Bronchial epithelial cell (primary cell): ENCODE measurements around the gene ASRGL1. TPM values are rescaled to one million over a fixed set of nuclear protein-coding genes. Genes with fewer than 3 reads are reported as not detected.
"Not testable (repeated sequence)": the region's sequence is repeated elsewhere in the genome, so short reads cannot be mapped to it uniquely, and the experiment has no call there.

ENCODE experiments used
- DNase-seq: peaks from one replicate; pipeline ENCODE4 v3.0.0-alpha.2; 2010; ENCODE audit warnings: low read depth
- FAIRE-seq: peaks from 2 replicates; lab custom pipeline; 2011; peaks lifted over from hg19 to GRCh38; lab: Jason Lieb, UNC
- H3K27me3 ChIP-seq: 2 replicates; pipeline ENCODE4 v1.5.1; 2011; ENCODE audit warnings: low read length; ENCODE audit not compliant: control insufficient read depth, insufficient read depth
- H3K36me3 ChIP-seq: 2 replicates; pipeline ENCODE4 v1.5.1; 2011; ENCODE audit warnings: low read length; ENCODE audit not compliant: control insufficient read depth, insufficient read depth
- H3K4me3 ChIP-seq: 2 replicates; pipeline ENCODE4 v1.5.1; 2011; ENCODE audit warnings: mild to moderate bottlenecking, low read depth, low read length, control low read depth
- total RNA-seq: library from RNA; depleted of rRNA; stranded (reverse); fragments of >200 nt; gene quantifications from 2 replicates; pipeline ENCODE4 v1.2.1, GENCODE V29; 2014
- TF ChIP-seq, protein P1 (sequence below): IDR thresholded peaks from 2 replicates; pipeline ENCODE4 v1.5.1; 2011; ENCODE audit warnings: mild to moderate bottlenecking, moderate library complexity, low read length, control low read depth, inconsistent platforms; ENCODE audit not compliant: insufficient read depth, severe bottlenecking

Gene ASRGL1
- total RNA-seq, 1 donor from 2014 or later: 0.53 TPM

DNA sequence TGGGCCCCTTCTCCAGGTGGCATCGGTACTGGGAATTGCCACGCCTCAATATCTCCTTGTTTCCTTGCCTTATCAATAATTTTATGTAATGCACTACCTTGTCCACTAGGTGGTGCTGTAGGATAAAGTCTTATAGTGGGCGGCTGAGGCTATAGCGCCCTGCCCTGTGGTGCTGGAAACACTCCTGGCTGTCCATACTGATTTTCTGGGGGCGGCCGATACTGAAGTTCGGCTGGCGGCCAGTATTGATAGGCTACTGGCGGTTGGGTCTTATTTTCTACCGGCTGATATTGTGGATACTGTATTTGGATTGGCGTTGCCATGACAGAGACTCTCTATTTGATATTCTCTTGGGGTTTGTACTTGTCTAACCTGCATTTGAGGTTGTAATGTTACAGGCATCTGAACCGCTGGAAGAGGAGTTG lies 43.6 kb downstream of the ASRGL1 start:
- H3K4me3 ChIP-seq, H3K36me3 ChIP-seq, FAIRE-seq, H3K27me3 ChIP-seq: not testable (repeated sequence)
- TF ChIP-seq, protein P1, sequence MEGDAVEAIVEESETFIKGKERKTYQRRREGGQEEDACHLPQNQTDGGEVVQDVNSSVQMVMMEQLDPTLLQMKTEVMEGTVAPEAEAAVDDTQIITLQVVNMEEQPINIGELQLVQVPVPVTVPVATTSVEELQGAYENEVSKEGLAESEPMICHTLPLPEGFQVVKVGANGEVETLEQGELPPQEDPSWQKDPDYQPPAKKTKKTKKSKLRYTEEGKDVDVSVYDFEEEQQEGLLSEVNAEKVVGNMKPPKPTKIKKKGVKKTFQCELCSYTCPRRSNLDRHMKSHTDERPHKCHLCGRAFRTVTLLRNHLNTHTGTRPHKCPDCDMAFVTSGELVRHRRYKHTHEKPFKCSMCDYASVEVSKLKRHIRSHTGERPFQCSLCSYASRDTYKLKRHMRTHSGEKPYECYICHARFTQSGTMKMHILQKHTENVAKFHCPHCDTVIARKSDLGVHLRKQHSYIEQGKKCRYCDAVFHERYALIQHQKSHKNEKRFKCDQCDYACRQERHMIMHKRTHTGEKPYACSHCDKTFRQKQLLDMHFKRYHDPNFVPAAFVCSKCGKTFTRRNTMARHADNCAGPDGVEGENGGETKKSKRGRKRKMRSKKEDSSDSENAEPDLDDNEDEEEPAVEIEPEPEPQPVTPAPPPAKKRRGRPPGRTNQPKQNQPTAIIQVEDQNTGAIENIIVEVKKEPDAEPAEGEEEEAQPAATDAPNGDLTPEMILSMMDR: peak; percentile 63
- DNase-seq: peak; percentile 58

DNA sequence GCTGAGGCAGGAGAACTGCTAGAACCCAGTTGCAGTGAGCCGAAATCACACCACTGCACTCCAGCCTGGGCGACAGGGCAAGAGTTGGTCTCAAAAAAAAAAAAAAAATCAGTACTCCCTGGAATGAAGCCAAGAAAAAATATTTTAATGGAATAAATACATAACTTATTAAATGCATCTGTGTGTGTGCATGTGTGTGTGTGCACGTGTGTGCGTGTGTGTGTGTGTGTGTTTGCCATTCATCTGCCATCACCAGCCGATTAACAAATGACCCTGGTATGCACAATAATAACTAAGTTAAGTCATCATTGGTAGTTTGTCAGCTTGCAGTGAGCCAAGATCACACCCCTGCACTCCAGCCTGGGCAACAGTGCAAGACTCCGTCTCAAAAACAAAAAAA lies 46.6 kb downstream of the ASRGL1 start:
- Histone ChIP-seq H3K36me3 (no peaks in the 10 kb centered on the region), H3K27me3 (no peaks in the 10 kb centered on the region), H3K4me3 (no peak overlapping the region)
- TF ChIP-seq, protein P1: no peak
- no peak for DNase-seq
- no peak for FAIRE-seq

DNA sequence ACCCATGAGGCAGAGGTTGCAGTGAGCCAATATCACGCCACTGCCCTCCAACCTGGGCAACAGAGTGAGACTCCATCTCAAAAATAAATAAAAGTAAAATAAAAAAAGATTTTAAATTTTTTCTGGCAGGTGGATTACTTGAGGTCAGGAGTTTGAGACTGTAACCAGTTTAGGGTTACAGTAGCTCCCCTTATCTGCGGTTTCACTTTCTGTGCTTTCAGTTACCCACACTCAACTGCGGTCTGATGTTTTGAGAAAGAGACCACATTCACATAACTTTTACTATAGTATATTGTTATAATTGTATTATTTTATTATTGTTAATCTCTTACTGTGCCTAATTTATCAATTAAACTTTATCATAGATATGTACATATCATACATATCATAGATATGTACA lies 48.8 kb downstream of the ASRGL1 start:
- FAIRE-seq, H3K36me3 ChIP-seq, DNase-seq, H3K4me3 ChIP-seq, H3K27me3 ChIP-seq: not testable (repeated sequence)

DNA sequence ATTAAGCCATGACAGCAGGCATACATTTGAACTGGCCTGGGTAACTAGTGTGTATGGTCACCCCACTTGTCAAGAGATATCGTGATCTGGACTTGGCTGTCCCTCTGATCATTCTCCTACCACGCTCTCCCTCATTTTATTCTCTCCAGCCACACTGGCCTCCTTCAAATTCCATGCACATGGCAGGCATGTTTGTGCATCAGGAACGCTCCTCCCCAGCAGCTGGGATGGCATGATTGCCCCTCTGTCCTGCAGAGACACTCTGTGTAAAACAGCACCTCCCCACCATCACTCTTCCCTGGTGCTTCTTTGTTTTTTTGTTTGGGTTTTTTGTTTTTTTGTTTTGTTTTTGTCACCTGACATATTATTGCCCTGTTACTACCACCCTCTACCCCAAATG lies 50.1 kb downstream of the ASRGL1 start:
- TF ChIP-seq, protein P1: no peak
- Histone ChIP-seq H3K36me3 (no peaks in the 10 kb centered on the region), H3K4me3 (no peak overlapping the region), H3K27me3 (no peaks in the 10 kb centered on the region)
- no peak for FAIRE-seq
- DNase-seq: no peak

DNA sequence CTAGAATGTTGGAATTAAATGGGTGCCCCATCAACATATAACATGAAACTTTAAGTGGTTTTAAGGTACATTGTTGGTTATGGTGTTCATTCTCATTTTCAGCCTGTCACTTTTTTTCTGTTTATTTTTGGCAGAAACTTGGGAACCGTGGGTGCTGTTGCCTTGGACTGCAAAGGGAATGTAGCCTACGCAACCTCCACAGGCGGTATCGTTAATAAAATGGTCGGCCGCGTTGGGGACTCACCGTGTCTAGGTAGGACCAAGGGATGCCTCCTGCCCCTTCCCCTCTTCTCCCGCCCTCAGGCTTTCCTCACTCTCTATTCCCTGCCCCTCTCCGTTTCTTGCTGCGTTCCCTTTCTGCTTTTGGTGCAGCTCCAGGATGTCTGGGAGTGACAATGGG lies 51.8 kb downstream of the ASRGL1 start:
- FAIRE-seq (no peak), DNase-seq (no peak)
- H3K4me3 ChIP-seq: no peak overlapping the region
- TF ChIP-seq, protein P1: no peak
- no peaks in the 10 kb centered on the region for H3K27me3 ChIP-seq
- no peaks in the 10 kb centered on the region for H3K36me3 ChIP-seq

DNA sequence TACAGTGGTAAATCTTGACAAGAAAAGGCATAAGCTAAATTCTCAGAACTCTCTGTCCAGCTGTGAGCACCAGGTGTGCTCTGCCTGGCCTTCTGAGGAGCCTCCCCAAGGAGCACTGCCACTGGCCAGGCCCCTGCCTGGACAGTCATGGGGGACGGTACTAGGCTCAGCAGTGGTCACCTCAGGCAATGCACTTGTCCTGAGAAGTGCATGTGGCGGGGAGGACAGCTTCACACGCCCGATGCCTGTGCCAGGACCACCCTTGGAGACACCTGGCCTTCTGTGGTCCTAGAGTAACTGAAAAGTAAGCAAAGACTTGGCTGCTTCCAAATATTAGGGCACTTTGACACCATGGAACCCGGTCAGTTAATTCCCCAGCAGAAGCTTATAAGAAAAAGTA lies 53.0 kb downstream of the ASRGL1 start:
- Histone ChIP-seq H3K4me3 (no peak overlapping the region), H3K27me3 (no peaks in the 10 kb centered on the region), H3K36me3 (no peaks in the 10 kb centered on the region)
- FAIRE-seq: no peak
- DNase-seq: no peak
- TF ChIP-seq, protein P1: no peak
